IPS-11a (cell line): Measurements from ENCODE around the gene SLC41A2.

Experiments used
- H3K4me3 ChIP-seq: one replicate; pipeline ENCODE4 v1.5.1; 2013; ENCODE audit warnings: low read depth, low read length, control low read depth

Gene SLC41A2

GRCh38 chr12:104933128-104933527, 25.0 kb downstream of the SLC41A2 start:
- no peak overlapping the region for H3K4me3 ChIP-seq

GRCh38 chr12:104930388-104931326, 27.4 kb downstream of the SLC41A2 start:
- H3K4me3 ChIP-seq: no peak overlapping the region

GRCh38 chr12:104929977-104930376, 28.1 kb downstream of the SLC41A2 start:
- no peak overlapping the region for H3K4me3 ChIP-seq

- no peak overlapping the region for H3K4me3 ChIP-seq
These were observed 28.7 kb downstream of the SLC41A2 start for GRCh38 chr12:104929368-104929767.

GRCh38 chr12:104928036-104928745, 29.9 kb downstream of the SLC41A2 start:
- H3K4me3 ChIP-seq: no peak overlapping the region

GRCh38 chr12:104925501-104925900, 32.6 kb downstream of the SLC41A2 start:
- no peak overlapping the region for H3K4me3 ChIP-seq

- no peak overlapping the region for H3K4me3 ChIP-seq
These were observed 36.8 kb downstream of the SLC41A2 start for GRCh38 chr12:104921340-104921739.

GRCh38 chr12:104911942-104912341, 46.1 kb downstream of the SLC41A2 start:
- H3K4me3 ChIP-seq: no peak overlapping the region

GRCh38 chr12:104910196-104910840, 47.8 kb downstream of the SLC41A2 start:
- H3K4me3 ChIP-seq: no peak overlapping the region

GRCh38 chr12:104909761-104910160, 48.3 kb downstream of the SLC41A2 start:
- H3K4me3 ChIP-seq: no peak overlapping the region
